Stimulated activated CD4-positive, alpha-beta T cell treated with anti-CD3 and anti-CD28 coated beads, Interleukin-2, amount 100 ng/mL, for 24 hours (primary cell): ENCODE data around the gene KCNQ5.

Source experiments
- DNase-seq, 2 donors: peaks; one replicate each; pipeline ENCODE4 v3.0.0-alpha.2; 2020

KCNQ5 gene

GRCh38 chr6:72642435-72642834 lies 20.6 kb downstream of the KCNQ5 start:
- DNase-seq, result no peak

- no peak for DNase-seq
Observed at GRCh38 chr6:72643214-72643613, 21.4 kb downstream of the KCNQ5 start.

- no peak for DNase-seq
Observed at GRCh38 chr6:72646604-72647485, 25.0 kb downstream of the KCNQ5 start.

GRCh38 chr6:72647489-72647888 lies 25.6 kb downstream of the KCNQ5 start:
- DNase-seq, result no peak

- DNase-seq, result no peak
Observed at GRCh38 chr6:72649032-72649984, 27.4 kb downstream of the KCNQ5 start.

GRCh38 chr6:72650081-72650745 lies 28.3 kb downstream of the KCNQ5 start:
- no peak for DNase-seq

- no peak for DNase-seq
Observed at GRCh38 chr6:72651174-72651573, 29.3 kb downstream of the KCNQ5 start.

GRCh38 chr6:72651967-72652956 lies 30.4 kb downstream of the KCNQ5 start:
- no peak for DNase-seq

- no peak for DNase-seq
Observed at GRCh38 chr6:72653026-72653425, 31.2 kb downstream of the KCNQ5 start.

- DNase-seq, result no peak
Observed at GRCh38 chr6:72654071-72654621, 32.3 kb downstream of the KCNQ5 start.

GRCh38 chr6:72657407-72658197 lies 35.7 kb downstream of the KCNQ5 start:
- DNase-seq, result no peak

GRCh38 chr6:72659754-72660153 lies 37.9 kb downstream of the KCNQ5 start:
- DNase-seq, result no peak

GRCh38 chr6:72661411-72661810 lies 39.5 kb downstream of the KCNQ5 start:
- no peak for DNase-seq

GRCh38 chr6:72665599-72665998 lies 43.7 kb downstream of the KCNQ5 start:
- no peak for DNase-seq

- DNase-seq, result no peak
Observed at GRCh38 chr6:72669324-72669723, 47.5 kb downstream of the KCNQ5 start.

GRCh38 chr6:72672906-72673305 lies 51.0 kb downstream of the KCNQ5 start:
- no peak for DNase-seq

GRCh38 chr6:72674842-72675241 lies 53.0 kb downstream of the KCNQ5 start:
- DNase-seq, result no peak

GRCh38 chr6:72675396-72675795 lies 53.5 kb downstream of the KCNQ5 start:
- no peak for DNase-seq

GRCh38 chr6:72676995-72677394 lies 55.1 kb downstream of the KCNQ5 start:
- no peak for DNase-seq

GRCh38 chr6:72677740-72678139 lies 55.9 kb downstream of the KCNQ5 start:
- DNase-seq, result no peak

- no peak for DNase-seq
Observed at GRCh38 chr6:72683797-72684196, 61.9 kb downstream of the KCNQ5 start.
